Kidney (tissue), 14 donors: ENCODE results near the gene MYO5A. TPM values are rescaled to one million over a fixed set of nuclear protein-coding genes. Genes with fewer than 3 reads are reported as not detected.
A peak's percentile ranks its signal among the peaks of the same experiment; 100 is the strongest.
"Not testable (repeated sequence)": the region's sequence is repeated elsewhere in the genome, so short reads cannot be mapped to it uniquely, and the experiment has no call there.

Experiments used
- DNase-seq, 5 donors: peaks; one replicate each; pipeline ENCODE4 v3.0.0-alpha.2; 2013 to 2020
- FAIRE-seq: peaks from 2 replicates; lab custom pipeline; 2012; peaks lifted over from hg19 to GRCh38; lab: Jason Lieb, UNC
- H3K27ac ChIP-seq, 2 donors: one replicate each; pipeline ENCODE4 v1.7.0; 2013; ENCODE audit warnings: low read depth in 2 of 2, low read length in 2 of 2, inconsistent platforms in 1 of 2
- H3K27me3 ChIP-seq: one replicate; pipeline ENCODE4 v1.7.1; 2013; ENCODE audit warnings: low read length, inconsistent platforms; ENCODE audit not compliant: control insufficient read depth, insufficient read depth
- H3K36me3 ChIP-seq, 3 donors: one replicate each; pipeline versions ENCODE4 v1.7.0 to v1.7.1; 2013; ENCODE audit warnings: low read length in 3 of 3, control low read depth in 1 of 3, inconsistent platforms in 1 of 3; ENCODE audit not compliant: insufficient read depth in 3 of 3, control insufficient read depth in 2 of 3
- H3K4me1 ChIP-seq, 3 donors: one replicate each; pipeline versions ENCODE4 v1.7.0 to v1.7.1; 2013; ENCODE audit warnings: low read length in 3 of 3, inconsistent platforms in 1 of 3, low read depth in 1 of 3; ENCODE audit not compliant: control insufficient read depth in 2 of 3, insufficient read depth in 2 of 3
- H3K4me3 ChIP-seq, 3 donors: one replicate each; pipeline versions ENCODE4 v1.7.0 to v1.8.1; 2013; ENCODE audit warnings: low read length in 3 of 3, control low read depth in 1 of 3, inconsistent platforms in 1 of 3
- H3K9ac ChIP-seq, 3 donors: one replicate each; pipeline versions ENCODE4 v1.7.0 to v1.7.1; 2013; ENCODE audit warnings: low read length in 3 of 3, control low read depth in 1 of 3, inconsistent platforms in 1 of 3
- H3K9me3 ChIP-seq, 3 donors: one replicate each; pipeline versions ENCODE4 v1.7.0 to v1.7.1; 2013; ENCODE audit warnings: low read length in 3 of 3, control low read depth in 1 of 3, inconsistent platforms in 1 of 3; ENCODE audit not compliant: control insufficient read depth in 2 of 3, insufficient read depth in 1 of 3
- intact Hi-C: fragments of 100-400 bp; cut with DNase I; formaldehyde crosslinking; loops from one replicate; pipeline ENCODE4 v1.11.1; 2022
- polyA plus RNA-seq: library from polyadenylated mRNA; stranded (reverse); fragments of 350-450 nt; fragmentation: Illumina TruSeq; extraction: RNeasy Lipid Tissue Mini Kit (QIAGEN cat#74804); gene quantifications from one replicate; pipeline ENCODE4 v1.2.3, GENCODE V29; 2014; ENCODE audit warnings: low read depth, low replicate concordance; ENCODE audit not compliant: insufficient read depth
- total RNA-seq: library from RNA; stranded (reverse); fragmentation: NEBNext Ultra II Directional; extraction: Animal tissue kit (Norgen Biotek cat#: 25700); gene quantifications from one replicate; pipeline ENCODE4 v1.2.1, GENCODE V29; 2021
- TF ChIP-seq, protein P1 (sequence below): IDR thresholded peaks from 3 replicates; pipeline ENCODE4 v1.5.1; 2012; ENCODE audit warnings: mild to moderate bottlenecking, moderate library complexity, borderline replicate concordance; ENCODE audit not compliant: insufficient read depth; ENCODE audit errors: extremely low read depth
- donor health status: control.
- donor health status: control.
- donor health status: control.
- donor health status: control.
- donor health status: control.
- donor health status: DM: yes; HTN: yes; CAD: no.
- donor health status: Normal renal cell carcinoma (clear cell type).

Gene MYO5A
- total and polyA plus RNA-seq, 2 donors from 2014 or later, result 3.5 to 32.9 TPM

DNA sequence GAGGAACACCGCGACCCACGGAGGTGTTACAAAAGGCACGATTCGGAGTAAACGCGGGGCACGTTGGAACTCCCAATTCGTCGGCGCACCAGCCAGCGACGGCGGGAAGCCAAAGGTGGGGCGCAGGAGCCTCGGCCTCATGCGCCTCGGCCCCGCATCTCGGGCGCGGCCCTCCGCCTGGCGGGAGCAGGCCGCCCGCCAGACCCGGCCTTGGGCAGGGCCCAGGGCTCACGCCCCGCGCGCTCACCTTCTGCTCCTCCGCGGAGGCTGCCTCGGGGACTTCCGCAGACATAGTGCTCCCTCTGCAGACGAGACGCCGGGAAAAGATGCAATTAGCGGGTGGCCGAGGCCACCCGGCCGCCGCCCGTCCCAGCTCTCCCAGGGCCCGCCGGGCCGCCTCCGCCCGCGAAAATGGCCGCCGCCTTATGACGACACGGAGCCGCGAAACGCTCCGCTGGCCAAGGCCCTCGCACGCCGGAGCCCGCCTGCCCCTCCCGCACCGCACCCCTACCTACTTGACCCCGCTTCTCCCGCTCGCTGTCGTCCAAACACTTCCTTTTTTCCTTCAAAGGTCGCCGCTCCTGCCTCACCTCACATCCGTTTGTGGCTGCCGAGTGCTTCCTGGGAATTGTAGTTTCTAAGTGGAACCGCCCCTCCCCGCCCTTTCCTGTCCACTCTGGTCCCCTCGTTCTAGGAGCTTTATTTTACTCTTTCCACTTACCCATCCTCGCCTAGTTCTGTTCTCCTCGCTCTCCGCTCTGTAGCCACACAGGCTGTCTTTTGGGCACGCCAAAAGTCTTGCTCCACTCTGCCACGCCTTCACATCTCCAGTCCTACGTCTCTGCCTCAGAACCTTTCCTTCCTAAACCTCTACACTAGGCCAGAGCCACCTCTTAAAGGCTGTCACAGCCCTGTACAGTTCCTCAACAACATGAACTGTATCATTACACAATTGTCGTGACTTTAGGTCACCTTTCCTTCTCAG is 40.2 kb upstream of the MYO5A start, which contains the start of gene ARPP19:
Gene ARPP19, minus strand, starts transcription at position 430 of the 985 bp plus-strand sequence. Its CDS starts 138 bp downstream, at position 292.
- Histone ChIP-seq H3K36me3 (no peaks in the 10 kb centered on the region), H3K4me1 (peaks cover 3 to 9% (median 5%) of the 10 kb centered on the region in 3 donors), H3K9me3 (no peaks in the 10 kb centered on the region), H3K27ac (peak within 1 kb of the TSS; percentile 90 to 94), H3K9ac (peak within 1 kb of the TSS; percentile 63 to 96 (median 75)), H3K27me3 (no peaks in the 10 kb centered on the region), H3K4me3 (peak within 1 kb of the TSS; percentile 71 to 81 (median 75))
- TF ChIP-seq, protein P1, sequence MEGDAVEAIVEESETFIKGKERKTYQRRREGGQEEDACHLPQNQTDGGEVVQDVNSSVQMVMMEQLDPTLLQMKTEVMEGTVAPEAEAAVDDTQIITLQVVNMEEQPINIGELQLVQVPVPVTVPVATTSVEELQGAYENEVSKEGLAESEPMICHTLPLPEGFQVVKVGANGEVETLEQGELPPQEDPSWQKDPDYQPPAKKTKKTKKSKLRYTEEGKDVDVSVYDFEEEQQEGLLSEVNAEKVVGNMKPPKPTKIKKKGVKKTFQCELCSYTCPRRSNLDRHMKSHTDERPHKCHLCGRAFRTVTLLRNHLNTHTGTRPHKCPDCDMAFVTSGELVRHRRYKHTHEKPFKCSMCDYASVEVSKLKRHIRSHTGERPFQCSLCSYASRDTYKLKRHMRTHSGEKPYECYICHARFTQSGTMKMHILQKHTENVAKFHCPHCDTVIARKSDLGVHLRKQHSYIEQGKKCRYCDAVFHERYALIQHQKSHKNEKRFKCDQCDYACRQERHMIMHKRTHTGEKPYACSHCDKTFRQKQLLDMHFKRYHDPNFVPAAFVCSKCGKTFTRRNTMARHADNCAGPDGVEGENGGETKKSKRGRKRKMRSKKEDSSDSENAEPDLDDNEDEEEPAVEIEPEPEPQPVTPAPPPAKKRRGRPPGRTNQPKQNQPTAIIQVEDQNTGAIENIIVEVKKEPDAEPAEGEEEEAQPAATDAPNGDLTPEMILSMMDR, result no peak
- no peak for FAIRE-seq
- intact Hi-C loops, result no loop called here
- peak; percentile 93 to 96 (median 95) for DNase-seq

DNA sequence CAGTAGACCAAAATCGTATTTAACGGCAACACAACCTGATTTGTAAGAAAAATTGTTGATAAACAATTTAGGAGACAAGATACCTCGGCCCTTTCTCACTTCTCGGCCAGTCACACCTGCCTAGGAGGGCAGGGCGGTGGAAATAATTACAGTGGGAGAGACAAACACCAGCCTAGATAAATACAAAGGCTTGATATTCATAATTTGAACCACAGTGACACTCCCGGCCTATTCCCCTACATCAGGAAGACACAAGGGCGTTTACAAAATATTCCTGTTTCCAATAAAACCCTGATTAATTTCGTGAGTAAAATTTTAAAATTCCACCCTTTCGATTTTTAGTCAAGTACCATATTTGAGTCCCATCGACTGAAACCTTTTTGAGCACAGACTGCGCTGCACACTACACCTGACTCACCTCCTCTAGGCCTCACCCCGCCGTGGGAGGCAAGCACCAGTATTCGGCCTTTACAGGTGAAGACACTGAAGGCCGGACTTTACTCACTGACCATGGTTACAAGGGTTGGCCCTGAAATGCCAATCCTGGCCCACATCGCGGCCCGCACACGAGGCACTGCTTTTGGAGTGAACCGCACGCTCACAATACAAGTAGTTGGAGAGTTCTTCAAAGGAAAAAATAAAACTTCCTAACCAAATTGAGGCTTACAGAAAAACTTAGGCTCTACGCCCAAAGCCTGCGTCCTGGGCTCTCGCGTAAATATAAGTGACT is 39.4 kb upstream of the MYO5A start:
- DNase-seq (peak; percentile 52 to 76 (median 70)), FAIRE-seq (no peak)
- intact Hi-C loops, result no loop called here
- peak overlapping the region; percentile 71 to 81 (median 75) for H3K4me3 ChIP-seq
- no peaks in the 10 kb centered on the region for H3K36me3 ChIP-seq
- peak overlapping the region; percentile 90 to 94 for H3K27ac ChIP-seq
- no peaks in the 10 kb centered on the region for H3K9me3 ChIP-seq
- H3K9ac ChIP-seq, result peak overlapping the region; percentile 63 to 96 (median 75)
- TF ChIP-seq, protein P1, result no peak
- H3K27me3 ChIP-seq, result no peaks in the 10 kb centered on the region
- peaks cover 5 to 9% (median 7%) of the 10 kb centered on the region in 3 donors for H3K4me1 ChIP-seq

DNA sequence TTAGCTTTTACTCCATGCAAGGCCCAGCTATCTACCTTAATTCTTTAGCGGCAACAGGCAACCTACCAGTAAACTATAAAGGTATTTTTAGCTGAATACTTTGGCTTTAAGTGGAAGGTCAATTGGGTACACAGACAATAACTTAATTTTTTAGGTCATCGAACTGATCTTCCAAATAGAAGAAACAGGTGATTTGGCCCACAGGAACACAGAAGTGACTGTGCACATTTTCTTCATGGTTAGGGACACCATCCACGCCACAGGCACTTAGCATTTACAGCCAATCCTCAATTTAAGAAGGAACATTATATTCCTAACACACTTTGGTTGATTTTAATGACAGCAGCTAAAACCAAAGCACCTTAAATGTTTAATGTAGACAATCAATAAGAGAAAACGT is 38.2 kb upstream of the MYO5A start:
- Histone ChIP-seq H3K4me1 (peaks cover 5 to 9% (median 7%) of the 10 kb centered on the region in 3 donors), H3K27ac (peak overlapping the region in 1 of 2 donors; percentile 32), H3K9me3 (no peaks in the 10 kb centered on the region), H3K36me3 (no peaks in the 10 kb centered on the region), H3K9ac (peak overlapping the region in 2 of 3 donors; percentile 56 to 96), H3K27me3 (no peaks in the 10 kb centered on the region), H3K4me3 (peak overlapping the region; percentile 71 to 81 (median 75))
- TF ChIP-seq, protein P1, result no peak
- intact Hi-C loops, result no loop called here
- DNase-seq, result no peak
- FAIRE-seq, result no peak

DNA sequence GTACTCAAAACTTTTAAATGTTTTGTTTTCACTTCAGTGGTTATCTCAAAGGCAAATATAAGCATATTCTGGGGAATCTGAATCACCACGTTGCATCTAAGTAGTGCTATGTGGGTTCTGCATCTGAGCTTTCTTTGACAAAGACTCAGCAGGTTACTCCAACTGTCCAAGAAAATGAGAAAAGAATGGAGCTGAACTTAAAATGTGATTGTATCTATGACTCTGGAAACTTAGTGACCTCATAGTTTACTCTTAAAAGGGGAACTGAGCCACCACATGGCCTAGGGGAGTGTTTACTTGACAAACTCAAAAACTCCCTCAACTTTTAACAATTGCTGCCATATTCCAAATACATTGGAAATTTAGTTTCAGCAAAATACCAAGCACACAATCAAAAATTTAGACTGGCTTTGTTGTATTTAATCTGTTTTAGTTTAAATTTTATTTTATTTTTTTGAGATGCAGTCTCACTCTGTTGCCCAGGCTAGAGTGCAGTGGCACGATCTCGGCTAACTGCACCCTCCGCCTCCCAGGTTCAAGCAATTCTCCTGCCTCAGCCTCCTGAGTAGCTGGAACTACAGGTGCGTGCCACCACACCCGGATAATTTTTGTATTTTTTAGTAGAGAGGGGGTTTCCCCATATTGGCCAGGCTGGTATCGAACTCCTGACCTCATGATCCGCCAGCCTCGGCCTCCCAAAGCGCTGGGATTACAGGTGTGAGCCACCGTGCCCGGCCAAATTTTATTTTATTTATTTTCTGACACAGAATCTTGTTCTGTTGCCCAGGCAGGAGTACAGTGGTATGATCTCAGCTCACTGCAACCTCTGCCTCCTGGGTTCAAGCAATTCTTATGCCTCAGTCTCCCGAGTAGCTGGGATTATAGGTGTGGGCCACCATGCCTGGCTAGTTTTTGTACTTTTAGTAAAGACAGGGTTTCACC is 37.0 kb upstream of the MYO5A start:
- H3K9ac ChIP-seq, intact Hi-C loops, H3K36me3 ChIP-seq, H3K9me3 ChIP-seq, H3K4me3 ChIP-seq, H3K27me3 ChIP-seq, FAIRE-seq, H3K27ac ChIP-seq: not testable (repeated sequence)
- peak in 1 of 5 donors; percentile 3 for DNase-seq
- peaks cover 5 to 13% (median 10%) of the 10 kb centered on the region in 3 donors for H3K4me1 ChIP-seq
